Measurements from ENCODE around the gene ZFAND3. TPM values are rescaled to one million over a fixed set of nuclear protein-coding genes. Genes with fewer than 3 reads are reported as not detected.

ZFAND3 gene
- total and polyA plus RNA-seq, 2 experiments from 2014 or later: 36.5 to 50.0 TPM

DNA sequence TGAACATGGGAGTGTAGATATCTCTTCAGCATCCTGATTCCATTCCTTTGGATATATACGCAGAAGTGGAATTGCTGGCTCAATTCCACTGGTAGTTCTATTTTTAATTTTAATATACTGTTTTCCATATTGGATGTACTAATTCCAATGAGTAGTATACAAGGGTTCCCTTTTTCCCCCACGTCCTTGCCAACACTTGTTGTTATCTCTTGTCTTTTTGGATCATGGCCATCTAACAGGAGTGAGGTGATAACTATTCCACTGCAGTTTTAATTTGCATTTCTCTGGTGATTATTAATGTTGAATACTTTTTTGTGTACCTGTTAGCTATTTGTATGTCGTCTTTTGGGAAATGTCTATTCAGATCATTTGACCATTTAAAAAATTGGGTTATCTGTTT lies 91.5 kb downstream of the ZFAND3 start:
- H3K27ac ChIP-seq: no peak overlapping the region
- WGBS (ENCODE audit: low lambda C conversion rate, missing lambda C conversion rate): 99% methylated on average over 3 of the region's 3 CpGs
- peaks cover 92% of the 10 kb centered on the region for H3K79me2 ChIP-seq
- no peaks in the 10 kb centered on the region for H3K9me3 ChIP-seq (ENCODE audit: low read depth)
- H3K4me1 ChIP-seq (ENCODE audit: insufficient read depth): no peaks in the 10 kb centered on the region
- no peak overlapping the region for H3K4me2 ChIP-seq
- TF ChIP-seq EZH2phosphoT487 (IDR thresholded peaks at IDR 0.05; ENCODE audit: low read depth, severe bottlenecking, unreplicated experiment) (no peak), EZH2 (IDR thresholded peaks at IDR 0.05; ENCODE audit: borderline replicate concordance) (no peak)
- TF ChIP-seq, protein P1, sequence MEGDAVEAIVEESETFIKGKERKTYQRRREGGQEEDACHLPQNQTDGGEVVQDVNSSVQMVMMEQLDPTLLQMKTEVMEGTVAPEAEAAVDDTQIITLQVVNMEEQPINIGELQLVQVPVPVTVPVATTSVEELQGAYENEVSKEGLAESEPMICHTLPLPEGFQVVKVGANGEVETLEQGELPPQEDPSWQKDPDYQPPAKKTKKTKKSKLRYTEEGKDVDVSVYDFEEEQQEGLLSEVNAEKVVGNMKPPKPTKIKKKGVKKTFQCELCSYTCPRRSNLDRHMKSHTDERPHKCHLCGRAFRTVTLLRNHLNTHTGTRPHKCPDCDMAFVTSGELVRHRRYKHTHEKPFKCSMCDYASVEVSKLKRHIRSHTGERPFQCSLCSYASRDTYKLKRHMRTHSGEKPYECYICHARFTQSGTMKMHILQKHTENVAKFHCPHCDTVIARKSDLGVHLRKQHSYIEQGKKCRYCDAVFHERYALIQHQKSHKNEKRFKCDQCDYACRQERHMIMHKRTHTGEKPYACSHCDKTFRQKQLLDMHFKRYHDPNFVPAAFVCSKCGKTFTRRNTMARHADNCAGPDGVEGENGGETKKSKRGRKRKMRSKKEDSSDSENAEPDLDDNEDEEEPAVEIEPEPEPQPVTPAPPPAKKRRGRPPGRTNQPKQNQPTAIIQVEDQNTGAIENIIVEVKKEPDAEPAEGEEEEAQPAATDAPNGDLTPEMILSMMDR (IDR thresholded peaks at IDR 0.05; ENCODE audit: poor library complexity): no peak
- no peaks in the 10 kb centered on the region for H3K27me3 ChIP-seq
- DNase-seq (ENCODE audit: low spot score): no peak
- H4K20me1 ChIP-seq (ENCODE audit: insufficient read depth, poor library complexity, severe bottlenecking): peaks cover 87% of the 10 kb centered on the region
- no peaks in the 10 kb centered on the region for H3K9me2 ChIP-seq (replicated peaks; ENCODE audit: insufficient read depth)
- H3K36me3 ChIP-seq (replicated peaks; ENCODE audit: insufficient read depth, low read depth): no peaks in the 10 kb centered on the region
- no peak overlapping the region for H3K4me3 ChIP-seq
- H2AFZ ChIP-seq: no peak overlapping the region

DNA sequence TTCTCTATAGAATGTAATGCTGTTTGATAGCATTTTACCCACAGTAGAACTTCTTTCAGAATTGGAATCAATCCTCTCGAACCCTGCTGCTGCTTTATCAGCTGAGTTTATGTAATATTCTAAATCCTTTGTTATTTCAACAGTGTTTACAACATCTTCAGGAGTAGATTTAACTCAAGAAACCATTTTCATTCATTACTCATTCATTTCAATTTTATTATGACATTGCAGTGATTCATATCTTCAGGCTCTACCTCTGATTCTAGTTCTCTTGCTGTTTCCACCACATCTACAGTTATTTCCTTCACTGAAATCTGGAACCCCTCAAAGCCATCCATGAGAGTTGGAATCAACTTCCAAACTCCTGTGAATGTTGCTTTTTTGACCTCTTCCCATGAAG lies 93.7 kb downstream of the ZFAND3 start:
- TF ChIP-seq, protein P1 (IDR thresholded peaks at IDR 0.05; ENCODE audit: poor library complexity): no peak
- TF ChIP-seq EZH2 (IDR thresholded peaks at IDR 0.05; ENCODE audit: borderline replicate concordance): no peak
- TF ChIP-seq EZH2phosphoT487 (IDR thresholded peaks at IDR 0.05; ENCODE audit: low read depth, severe bottlenecking, unreplicated experiment): no peak
- no peak overlapping the region for H3K27ac ChIP-seq
- H3K9me3 ChIP-seq (ENCODE audit: low read depth): no peaks in the 10 kb centered on the region
- peaks cover 88% of the 10 kb centered on the region for H4K20me1 ChIP-seq (ENCODE audit: insufficient read depth, poor library complexity, severe bottlenecking)
- H3K4me2 ChIP-seq: no peak overlapping the region
- 61% methylated on average over 1 of the region's 1 CpG for WGBS (ENCODE audit: low lambda C conversion rate, missing lambda C conversion rate)
- H3K4me3 ChIP-seq: no peak overlapping the region
- no peaks in the 10 kb centered on the region for H3K36me3 ChIP-seq (replicated peaks; ENCODE audit: insufficient read depth, low read depth)
- DNase-seq (ENCODE audit: low spot score): no peak
- no peaks in the 10 kb centered on the region for H3K27me3 ChIP-seq
- H2AFZ ChIP-seq: no peak overlapping the region
- H3K9me2 ChIP-seq (replicated peaks; ENCODE audit: insufficient read depth): no peaks in the 10 kb centered on the region
- H3K79me2 ChIP-seq: peaks cover 91% of the 10 kb centered on the region
- no peaks in the 10 kb centered on the region for H3K4me1 ChIP-seq (ENCODE audit: insufficient read depth)

DNA sequence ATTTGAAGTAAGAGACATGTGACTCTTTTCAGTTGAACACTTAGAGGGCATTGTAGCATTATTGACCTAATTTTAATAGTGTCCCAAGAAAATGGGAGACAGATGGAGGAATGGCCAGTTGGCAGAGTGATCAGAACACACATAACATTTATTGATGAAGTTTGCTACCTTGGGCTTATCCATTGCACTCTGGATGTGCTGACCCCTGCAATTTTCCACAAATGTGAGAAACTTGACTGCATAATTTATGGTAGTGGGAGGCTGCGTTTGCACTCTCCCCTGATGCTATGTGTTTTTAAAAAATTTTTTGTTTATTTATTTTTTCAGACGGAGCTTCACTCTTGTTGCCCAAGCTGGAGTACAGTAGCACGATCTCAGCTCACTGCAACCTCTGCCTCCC lies 95.9 kb downstream of the ZFAND3 start:
- H3K9me2 ChIP-seq (replicated peaks; ENCODE audit: insufficient read depth): no peaks in the 10 kb centered on the region
- no peaks in the 10 kb centered on the region for H3K36me3 ChIP-seq (replicated peaks; ENCODE audit: insufficient read depth, low read depth)
- H3K9me3 ChIP-seq (ENCODE audit: low read depth): no peaks in the 10 kb centered on the region
- no peaks in the 10 kb centered on the region for H3K4me1 ChIP-seq (ENCODE audit: insufficient read depth)
- no peak overlapping the region for H3K4me2 ChIP-seq
- no peak overlapping the region for H3K27ac ChIP-seq
- 95% methylated on average over 3 of the region's 3 CpGs for WGBS (ENCODE audit: low lambda C conversion rate, missing lambda C conversion rate)
- no peaks in the 10 kb centered on the region for H3K27me3 ChIP-seq
- DNase-seq (ENCODE audit: low spot score): no peak
- H2AFZ ChIP-seq: no peak overlapping the region
- H3K4me3 ChIP-seq: no peak overlapping the region
- TF ChIP-seq, protein P1 (IDR thresholded peaks at IDR 0.05; ENCODE audit: poor library complexity): no peak
- TF ChIP-seq EZH2phosphoT487 (IDR thresholded peaks at IDR 0.05; ENCODE audit: low read depth, severe bottlenecking, unreplicated experiment): no peak
- TF ChIP-seq EZH2 (IDR thresholded peaks at IDR 0.05; ENCODE audit: borderline replicate concordance): no peak
- H3K79me2 ChIP-seq: peaks cover 98% of the 10 kb centered on the region
- H4K20me1 ChIP-seq (ENCODE audit: insufficient read depth, poor library complexity, severe bottlenecking): peaks cover 90% of the 10 kb centered on the region

DNA sequence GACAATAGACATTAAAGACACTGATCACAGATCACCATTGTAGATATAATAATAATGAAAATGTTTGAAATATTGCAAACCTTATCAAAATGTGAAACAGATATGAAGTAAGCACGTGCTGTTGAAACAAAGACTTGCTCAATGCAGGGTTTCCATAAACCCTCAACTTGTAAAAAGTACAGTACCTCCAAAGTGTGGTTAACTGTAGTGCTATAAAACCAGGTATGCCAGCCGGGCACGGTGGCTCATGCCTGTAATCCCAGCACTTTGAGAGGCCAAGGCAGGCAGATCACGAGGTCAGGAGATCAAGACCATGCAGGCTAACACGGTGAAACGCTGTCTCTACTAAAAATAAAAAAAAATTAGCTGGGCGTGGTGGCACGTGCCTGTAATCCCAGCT lies 96.6 kb downstream of the ZFAND3 start:
- H3K9me3 ChIP-seq (ENCODE audit: low read depth): no peaks in the 10 kb centered on the region
- peaks cover 98% of the 10 kb centered on the region for H3K79me2 ChIP-seq
- no peaks in the 10 kb centered on the region for H3K4me1 ChIP-seq (ENCODE audit: insufficient read depth)
- H4K20me1 ChIP-seq (ENCODE audit: insufficient read depth, poor library complexity, severe bottlenecking): peaks cover 90% of the 10 kb centered on the region
- no peaks in the 10 kb centered on the region for H3K27me3 ChIP-seq
- TF ChIP-seq, protein P1 (IDR thresholded peaks at IDR 0.05; ENCODE audit: poor library complexity): no peak
- TF ChIP-seq EZH2 (IDR thresholded peaks at IDR 0.05; ENCODE audit: borderline replicate concordance) (no peak), EZH2phosphoT487 (IDR thresholded peaks at IDR 0.05; ENCODE audit: low read depth, severe bottlenecking, unreplicated experiment) (no peak)
- DNase-seq (ENCODE audit: low spot score): no peak
- no peak overlapping the region for H3K4me3 ChIP-seq
- H3K4me2 ChIP-seq: no peak overlapping the region
- no peak overlapping the region for H2AFZ ChIP-seq
- H3K27ac ChIP-seq: no peak overlapping the region
- H3K9me2 ChIP-seq (replicated peaks; ENCODE audit: insufficient read depth): no peaks in the 10 kb centered on the region
- no peaks in the 10 kb centered on the region for H3K36me3 ChIP-seq (replicated peaks; ENCODE audit: insufficient read depth, low read depth)
- 80% methylated on average over 8 of the region's 8 CpGs for WGBS (ENCODE audit: low lambda C conversion rate, missing lambda C conversion rate)

Measured in hepatocyte (in vitro differentiated cells).